Gastrocnemius medialis (tissue), 4 donors: ENCODE data around the gene CENPX.

ENCODE experiments used
- POLR2A ChIP-seq, 2 donors: fragments of 450-650 bp; IDR thresholded peaks; one replicate each; pipeline ENCODE4 v1.6.1; 2017; ENCODE audit warnings: antibody characterized with exemption in 2 of 2, mild to moderate bottlenecking in 2 of 2, moderate library complexity in 2 of 2
- TF ChIP-seq, protein P1 (sequence below), 5 experiments: fragments of 450-650 bp in 3 of 5; fragments of 200-600 bp in 2 of 5; sonication (generic) in 2 of 5; IDR thresholded peaks in 4 of 5; conservative IDR thresholded peaks in 1 of 5; 1 replicate in 4 of 5; 2 replicates in 1 of 5; pipeline ENCODE4 v1.5.1; 2016 to 2019; ENCODE audit warnings: antibody characterized with exemption in 5 of 5, mild to moderate bottlenecking in 3 of 5, moderate library complexity in 3 of 5

DNA sequence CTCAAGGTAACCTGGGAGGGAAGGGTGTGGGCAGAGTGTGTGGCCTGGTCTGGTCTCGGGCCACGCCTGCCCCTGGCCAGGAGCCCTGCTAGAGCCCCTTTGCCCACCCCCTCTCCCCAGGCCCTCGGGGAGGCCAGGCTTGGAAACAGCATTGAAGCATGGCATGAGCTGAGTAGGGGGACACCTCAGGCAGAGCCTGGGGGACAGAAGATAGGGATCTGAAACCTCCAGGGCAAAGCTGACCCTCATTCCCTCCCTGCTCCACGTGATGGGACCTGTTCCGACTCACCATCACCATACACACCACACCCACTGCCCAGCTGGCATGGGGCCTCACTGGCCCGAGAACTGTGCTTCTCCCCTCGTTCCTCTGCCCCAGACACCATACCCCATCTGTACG, 26.4 kb upstream of the CENPX start:
- TF ChIP-seq, protein P1, sequence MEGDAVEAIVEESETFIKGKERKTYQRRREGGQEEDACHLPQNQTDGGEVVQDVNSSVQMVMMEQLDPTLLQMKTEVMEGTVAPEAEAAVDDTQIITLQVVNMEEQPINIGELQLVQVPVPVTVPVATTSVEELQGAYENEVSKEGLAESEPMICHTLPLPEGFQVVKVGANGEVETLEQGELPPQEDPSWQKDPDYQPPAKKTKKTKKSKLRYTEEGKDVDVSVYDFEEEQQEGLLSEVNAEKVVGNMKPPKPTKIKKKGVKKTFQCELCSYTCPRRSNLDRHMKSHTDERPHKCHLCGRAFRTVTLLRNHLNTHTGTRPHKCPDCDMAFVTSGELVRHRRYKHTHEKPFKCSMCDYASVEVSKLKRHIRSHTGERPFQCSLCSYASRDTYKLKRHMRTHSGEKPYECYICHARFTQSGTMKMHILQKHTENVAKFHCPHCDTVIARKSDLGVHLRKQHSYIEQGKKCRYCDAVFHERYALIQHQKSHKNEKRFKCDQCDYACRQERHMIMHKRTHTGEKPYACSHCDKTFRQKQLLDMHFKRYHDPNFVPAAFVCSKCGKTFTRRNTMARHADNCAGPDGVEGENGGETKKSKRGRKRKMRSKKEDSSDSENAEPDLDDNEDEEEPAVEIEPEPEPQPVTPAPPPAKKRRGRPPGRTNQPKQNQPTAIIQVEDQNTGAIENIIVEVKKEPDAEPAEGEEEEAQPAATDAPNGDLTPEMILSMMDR (IDR thresholded peaks at IDR 0.05 in 4 of 5, conservative IDR thresholded peaks at IDR 0.05 in 1 of 5): no peak
- TF ChIP-seq POLR2A (IDR thresholded peaks at IDR 0.05): no peak
